HG03108 (cell line): ENCODE data around the gene ARHGAP44.
A peak's percentile ranks its signal among the peaks of the same experiment; 100 is the strongest.

ENCODE experiments used
- ATAC-seq: cut with Tn5 transposase; IDR thresholded peaks from one replicate; pipeline ENCODE4 v1.9.1; 2021; ENCODE audit warnings: moderate library complexity; ENCODE audit not compliant: unreplicated experiment

The ARHGAP44 gene, protein sequence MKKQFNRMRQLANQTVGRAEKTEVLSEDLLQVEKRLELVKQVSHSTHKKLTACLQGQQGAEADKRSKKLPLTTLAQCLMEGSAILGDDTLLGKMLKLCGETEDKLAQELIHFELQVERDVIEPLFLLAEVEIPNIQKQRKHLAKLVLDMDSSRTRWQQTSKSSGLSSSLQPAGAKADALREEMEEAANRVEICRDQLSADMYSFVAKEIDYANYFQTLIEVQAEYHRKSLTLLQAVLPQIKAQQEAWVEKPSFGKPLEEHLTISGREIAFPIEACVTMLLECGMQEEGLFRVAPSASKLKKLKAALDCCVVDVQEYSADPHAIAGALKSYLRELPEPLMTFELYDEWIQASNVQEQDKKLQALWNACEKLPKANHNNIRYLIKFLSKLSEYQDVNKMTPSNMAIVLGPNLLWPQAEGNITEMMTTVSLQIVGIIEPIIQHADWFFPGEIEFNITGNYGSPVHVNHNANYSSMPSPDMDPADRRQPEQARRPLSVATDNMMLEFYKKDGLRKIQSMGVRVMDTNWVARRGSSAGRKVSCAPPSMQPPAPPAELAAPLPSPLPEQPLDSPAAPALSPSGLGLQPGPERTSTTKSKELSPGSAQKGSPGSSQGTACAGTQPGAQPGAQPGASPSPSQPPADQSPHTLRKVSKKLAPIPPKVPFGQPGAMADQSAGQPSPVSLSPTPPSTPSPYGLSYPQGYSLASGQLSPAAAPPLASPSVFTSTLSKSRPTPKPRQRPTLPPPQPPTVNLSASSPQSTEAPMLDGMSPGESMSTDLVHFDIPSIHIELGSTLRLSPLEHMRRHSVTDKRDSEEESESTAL

DNA sequence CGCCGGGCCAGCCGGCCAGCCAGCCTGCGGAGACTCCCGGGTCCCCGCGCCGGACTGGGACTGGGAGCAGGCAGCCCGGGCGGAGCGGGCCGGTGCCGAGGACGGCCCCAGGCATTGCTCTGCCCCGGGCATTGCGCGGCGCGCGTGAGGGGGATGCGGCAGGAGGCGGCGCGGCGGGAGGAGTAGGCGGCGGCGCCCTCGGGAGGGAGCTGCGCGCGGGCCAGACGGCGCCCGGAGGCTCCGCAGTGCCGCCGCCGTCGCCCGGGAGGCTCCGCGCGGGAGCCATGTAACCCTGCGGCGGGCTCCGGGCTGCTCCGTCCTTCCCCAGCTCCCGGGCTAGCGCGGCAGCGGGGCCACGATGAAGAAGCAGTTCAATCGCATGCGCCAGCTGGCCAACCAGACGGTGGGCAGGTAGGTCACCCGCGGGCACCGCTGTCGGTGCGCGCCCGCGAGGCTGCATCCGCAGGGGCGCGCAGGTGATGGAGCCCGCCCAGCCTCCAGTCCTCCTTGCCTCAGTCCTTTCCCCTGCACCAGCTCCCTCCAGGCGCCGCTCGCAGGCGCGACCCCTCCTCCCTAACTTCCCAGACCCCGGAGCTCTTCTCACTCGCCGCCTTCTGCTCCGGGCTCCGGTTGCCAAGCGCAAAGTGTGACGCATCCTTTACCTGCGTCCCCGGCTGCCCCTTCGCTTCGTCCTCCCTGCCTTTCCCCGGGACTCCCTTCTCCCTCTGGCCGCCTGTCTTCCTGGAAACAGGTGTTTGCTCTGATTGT, at the start of gene ARHGAP44:
TSS of gene ARHGAP44 (plus strand) at position 18 of the 768 bp plus-strand sequence. CDS start at position 359, 341 bp downstream.
- ATAC-seq, result peak; percentile 71

DNA sequence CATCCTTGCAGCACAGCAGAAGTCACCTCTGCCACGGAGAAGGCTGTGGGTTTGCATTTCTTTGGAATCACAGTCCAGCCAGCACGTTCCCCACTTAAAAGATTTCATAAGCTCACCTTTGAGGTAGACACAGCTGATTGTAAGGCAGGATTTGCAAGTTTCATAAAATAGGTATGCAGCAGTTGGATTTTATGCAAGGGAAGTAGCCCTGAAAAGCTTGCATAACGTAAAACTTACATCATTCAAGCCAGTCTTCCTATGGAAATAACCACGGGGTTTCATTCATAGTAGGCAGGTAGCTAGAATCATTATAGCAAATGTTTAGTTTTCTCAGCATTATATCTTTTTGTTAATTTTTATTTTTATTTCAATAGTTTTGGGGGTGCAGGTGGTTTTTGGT, 49.8 kb upstream of the ARHGAP44 start:
- ATAC-seq, result no peak

DNA sequence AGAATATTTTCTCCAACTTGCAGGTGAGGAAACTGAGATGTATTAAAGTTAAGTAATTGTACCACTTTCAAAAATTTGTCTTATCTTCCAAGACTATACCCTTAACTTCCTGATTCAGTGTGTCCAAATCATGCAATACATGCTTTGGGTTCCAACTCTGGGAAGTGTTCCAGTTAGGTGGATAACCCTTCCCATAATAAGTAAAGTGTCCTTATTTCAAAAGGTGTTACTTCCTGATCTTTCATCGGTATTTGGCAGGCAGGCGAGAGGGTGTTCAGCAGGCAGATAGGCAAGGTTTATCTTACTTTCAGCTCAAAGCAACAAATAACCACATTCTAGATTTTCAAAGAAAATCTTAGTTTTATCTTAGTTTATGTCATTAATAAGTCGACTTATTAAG, 46.3 kb upstream of the ARHGAP44 start:
- ATAC-seq, result no peak

DNA sequence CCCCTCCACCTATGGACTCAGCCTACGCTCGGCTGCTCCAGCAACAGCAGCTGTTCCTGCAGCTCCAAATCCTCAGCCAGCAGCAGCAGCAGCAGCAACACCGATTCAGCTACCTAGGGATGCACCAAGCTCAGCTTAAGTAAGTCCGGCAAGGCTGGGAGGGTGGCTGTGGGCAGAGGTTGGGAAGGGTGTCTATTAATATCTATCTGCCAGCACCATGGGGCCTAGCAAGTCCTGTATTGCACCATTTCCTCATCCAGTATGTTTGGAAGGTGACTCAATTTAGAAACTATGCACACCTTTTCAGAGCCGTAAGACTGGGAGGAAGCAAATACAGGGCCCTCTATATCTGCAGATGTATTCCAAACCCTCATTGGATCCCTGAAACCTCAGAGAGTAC, 45.0 kb upstream of the ARHGAP44 start:
- no peak for ATAC-seq

DNA sequence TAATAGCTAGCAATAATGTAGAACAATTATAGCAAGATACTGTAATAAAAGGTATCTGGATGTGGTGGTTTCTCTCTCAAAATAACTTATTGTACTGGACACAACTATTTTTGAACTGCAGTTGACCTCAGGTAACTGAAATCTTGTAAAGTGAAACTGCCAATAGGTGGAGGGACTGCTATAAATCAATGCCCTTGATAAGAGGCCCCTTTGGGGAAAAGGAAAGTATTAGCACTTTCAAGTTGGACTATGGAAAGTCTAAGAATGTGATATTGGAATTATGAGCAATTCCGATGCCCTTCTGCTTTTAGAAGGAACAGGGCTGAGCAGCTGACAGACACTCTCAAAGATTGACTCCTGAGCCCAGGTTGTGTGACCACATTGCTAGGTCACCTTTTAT, 44.5 kb upstream of the ARHGAP44 start:
- no peak for ATAC-seq

DNA sequence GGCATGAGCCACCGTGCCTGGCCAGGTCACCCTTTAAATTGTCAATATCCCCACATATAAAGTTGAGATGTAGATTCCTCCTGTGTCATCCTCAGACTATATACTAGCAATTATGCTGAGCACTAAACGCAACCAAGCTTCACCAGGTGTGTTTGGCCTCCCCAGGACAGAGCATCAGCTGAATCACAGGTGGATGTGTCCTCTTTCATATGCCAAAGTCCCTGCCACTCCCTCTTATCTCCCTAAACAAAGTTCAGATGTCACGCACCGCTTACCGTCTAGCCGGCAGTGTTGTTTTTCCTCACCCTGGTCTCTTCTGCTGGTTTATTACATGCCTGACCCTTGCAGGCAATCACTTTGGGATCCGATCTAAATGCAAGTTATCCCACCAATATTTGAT, 43.8 kb upstream of the ARHGAP44 start:
- ATAC-seq, result no peak

DNA sequence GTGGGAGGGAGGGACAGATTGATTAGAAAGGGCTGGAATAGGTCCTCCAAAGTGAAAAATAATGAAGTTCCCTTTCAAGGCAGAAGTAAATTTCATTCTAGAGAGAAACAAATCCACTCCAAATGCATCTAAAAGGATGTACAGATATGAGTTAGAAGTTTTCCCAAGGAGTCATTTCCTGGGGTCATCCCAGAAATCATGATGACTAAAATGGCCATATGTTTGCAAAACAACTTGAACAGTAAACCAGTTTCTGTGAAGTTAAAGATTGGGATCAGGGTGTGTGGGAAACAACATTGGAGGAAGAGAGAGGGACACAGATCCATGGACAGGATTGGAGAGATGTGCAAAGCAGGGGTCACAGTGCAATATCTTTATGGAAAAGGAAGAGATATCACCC, 32.5 kb upstream of the ARHGAP44 start:
- ATAC-seq, result no peak

DNA sequence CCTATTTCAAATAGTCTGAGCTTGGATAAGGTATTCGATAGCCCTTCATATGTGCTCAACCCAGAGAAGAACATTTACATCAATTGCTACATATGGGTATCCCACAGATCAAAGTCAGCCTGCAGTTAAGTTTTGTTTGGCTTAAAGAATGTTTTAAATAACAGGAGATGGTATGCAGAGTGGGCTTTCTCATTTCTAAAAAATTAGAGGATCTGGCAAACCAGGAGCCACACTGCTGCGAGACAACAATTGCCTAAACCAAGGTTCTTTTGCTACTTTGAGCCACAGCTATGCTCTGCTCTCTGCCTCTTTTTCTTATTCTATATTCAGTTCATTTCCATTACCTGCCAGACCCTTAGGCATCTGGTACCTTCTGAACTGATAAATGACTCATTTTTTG, 30.2 kb upstream of the ARHGAP44 start:
- no peak for ATAC-seq

DNA sequence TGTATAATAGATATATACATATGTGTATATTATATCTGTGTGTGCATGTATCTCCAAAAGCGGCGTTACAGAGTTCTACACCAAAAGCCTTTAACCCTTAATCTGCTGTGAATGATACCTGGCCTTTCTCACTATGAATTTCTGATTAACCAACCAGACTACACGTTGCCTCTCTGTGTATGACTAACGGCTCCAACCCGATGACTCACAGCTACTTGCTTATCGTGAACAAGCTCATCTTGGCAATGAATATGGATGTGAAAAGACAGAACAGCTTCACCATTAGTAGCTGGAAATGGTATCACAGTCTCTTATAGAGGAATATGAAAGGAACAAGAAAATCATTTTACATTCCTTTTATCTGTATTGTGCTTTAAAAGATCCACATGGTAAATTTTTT, 23.8 kb upstream of the ARHGAP44 start:
- ATAC-seq, result no peak

DNA sequence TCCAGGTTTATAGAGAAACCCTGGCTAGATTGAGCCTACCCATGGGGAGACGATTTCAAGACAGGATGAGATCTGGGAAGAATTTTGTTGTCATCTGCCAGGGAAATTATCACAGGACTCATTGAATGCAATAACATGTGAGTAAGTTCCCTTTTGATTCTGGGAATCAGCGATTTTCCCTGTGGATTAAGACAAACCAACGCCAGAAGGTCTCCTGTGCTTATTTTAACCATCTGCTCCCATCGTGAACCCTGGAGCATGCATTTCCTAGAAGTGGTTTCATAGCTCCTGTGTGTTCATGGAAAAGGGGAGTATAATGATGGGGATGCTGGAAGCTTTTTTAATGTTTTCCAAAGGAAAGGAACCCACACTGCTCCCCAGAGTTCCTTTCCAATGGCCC, 21.0 kb upstream of the ARHGAP44 start:
- ATAC-seq, result no peak

DNA sequence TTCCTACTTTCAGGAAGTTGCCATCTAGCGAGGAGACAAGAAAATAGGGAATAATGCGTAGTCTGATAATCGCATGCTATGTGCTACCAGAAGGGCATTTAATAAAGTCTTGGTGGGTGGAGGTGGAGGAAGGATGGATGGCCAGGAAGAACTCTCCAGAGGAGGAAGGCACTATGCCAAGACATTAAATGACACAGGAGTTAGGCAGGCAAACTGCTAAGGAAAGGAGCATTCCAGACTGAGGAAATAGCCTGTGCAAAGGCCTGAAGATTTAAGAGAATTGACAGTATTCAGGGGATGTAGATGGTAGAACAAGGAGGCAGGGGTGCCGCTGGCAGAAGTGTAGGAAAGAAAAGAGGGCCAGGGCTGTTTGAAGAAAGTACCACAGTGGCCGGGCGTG, 19.3 kb upstream of the ARHGAP44 start:
- ATAC-seq, result no peak

DNA sequence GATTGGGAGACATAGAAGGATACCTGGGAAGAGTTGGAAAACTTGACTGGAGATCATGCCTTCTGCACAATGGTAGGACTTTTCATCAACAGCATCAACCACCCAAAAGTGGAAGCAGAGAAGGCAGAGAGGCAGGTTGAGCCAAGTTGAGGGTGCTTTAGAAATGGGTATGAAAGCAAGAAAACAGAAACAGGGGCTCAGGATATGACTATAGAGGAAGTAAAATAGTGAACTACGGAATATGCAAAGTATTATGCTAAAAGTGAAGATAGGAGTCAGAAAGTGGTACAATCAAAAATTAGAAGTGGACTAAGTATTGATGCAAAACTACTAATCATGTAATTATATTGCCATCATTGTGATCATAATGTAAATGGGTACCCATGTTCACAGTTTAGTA, 16.1 kb upstream of the ARHGAP44 start:
- no peak for ATAC-seq

DNA sequence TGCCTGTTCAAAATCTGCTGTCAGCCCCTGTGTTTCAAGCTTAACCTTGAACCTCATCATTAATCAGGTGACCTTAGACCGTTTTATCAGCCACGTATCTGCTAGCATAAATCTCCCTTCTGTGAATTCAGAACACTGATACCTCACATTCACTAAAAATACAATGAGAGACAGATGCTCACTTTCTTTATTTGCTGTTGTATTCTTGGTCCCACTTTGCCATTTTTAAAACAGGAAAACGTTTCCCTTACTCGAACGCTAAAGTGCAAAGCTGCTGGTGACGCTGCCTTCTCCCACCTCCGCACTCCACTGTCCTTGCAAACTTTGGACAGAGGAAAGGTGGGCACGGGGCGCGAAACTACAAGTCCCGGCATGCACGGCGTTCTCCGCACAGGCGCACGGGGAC, 220 bp upstream of the ARHGAP44 start:
- peak; percentile 86 for ATAC-seq

DNA sequence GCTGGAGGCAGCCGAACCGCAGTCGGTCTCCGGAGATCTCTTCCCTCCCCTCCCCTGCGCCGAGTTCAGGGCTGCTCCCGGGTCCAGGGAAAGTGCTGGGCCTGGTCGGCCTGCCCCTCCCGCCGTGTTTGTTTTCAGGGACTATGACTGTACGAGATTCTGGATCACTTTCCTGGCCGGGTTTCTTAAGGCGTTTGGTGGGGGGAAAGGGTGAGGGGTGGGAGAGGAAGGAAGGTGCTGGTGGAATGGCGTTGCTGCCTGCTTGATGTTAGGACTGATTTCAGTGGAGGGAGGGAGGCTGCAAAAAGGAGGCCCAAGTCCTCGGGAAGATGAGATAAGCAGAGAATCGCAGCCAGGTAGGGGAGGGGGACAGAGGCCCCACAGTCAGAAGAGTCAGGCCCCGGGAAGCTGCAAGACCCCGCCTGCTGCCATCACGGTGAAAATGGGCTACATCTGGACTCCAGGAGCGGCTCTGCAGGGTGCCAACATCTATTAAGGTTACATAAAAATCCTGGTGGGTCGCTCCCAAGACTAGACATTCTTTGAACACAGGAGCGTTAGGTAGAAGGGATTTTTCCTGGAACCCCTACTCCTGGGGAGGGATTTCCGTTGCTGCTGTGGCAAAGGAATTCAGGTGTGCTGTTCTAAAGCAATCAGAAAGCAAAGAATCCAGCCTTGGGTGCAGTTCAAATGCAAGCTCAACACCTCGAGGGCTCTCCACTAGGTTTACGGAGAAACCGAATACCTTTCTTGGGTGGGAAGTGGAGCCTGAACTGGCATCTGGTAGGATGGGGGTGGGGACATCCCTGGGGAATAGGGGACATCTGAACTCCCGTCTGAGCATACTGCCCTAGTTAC, 1.2 kb downstream of the ARHGAP44 start:
- ATAC-seq, result no peak

DNA sequence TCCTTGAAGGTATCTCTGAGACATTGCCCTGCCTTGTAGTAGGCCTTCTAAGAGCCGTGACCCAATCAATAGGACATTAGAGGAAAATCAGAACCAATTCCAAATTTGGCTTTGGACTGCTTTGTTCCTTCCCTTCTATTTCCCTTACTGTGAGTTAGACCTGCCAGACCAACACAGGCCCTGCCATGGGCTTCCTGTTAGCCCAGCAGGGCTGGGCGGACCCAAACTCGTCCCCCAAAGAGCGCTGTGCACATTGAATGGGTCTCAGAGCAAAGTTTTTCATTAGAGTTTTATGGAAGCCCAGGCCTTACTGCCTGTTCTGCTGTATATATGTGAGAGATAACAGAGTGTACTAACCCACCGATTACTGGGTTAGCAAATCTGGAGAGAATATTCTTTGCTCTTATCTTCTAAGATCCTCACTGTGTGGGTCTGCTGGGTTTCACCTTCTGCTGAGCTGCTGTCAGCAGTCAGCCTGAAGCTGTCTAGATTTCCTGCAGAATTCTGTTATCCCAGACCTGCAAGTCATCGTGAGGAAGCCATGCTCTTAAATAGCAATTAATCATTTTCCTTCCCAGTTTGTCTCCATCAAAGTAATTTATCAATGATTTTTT, 5.7 kb downstream of the ARHGAP44 start:
- no peak for ATAC-seq

DNA sequence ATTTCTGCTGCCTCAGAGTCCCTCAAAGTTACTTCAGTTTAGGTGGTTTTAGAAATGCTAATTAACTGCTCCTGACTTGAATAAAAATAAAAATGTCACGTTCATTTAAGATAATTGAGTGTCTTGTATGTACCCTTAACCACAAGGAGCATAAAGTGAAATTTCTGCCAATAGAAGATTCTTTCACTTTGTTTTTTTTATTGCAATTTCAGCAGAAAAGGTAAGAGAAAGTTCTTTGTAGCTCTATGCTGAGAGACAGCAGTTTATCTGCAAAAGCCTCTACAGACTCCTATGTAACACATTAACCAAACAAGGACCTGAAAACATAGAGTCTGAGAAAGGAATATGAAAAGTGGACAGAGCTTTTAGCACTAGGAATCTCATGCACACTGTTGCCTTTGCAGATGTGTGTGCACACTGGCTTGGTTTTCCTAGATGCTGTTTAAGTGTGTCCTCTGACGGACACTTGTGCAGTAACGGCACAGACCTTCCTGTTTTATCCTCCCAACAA, 11.6 kb downstream of the ARHGAP44 start:
- no peak for ATAC-seq

DNA sequence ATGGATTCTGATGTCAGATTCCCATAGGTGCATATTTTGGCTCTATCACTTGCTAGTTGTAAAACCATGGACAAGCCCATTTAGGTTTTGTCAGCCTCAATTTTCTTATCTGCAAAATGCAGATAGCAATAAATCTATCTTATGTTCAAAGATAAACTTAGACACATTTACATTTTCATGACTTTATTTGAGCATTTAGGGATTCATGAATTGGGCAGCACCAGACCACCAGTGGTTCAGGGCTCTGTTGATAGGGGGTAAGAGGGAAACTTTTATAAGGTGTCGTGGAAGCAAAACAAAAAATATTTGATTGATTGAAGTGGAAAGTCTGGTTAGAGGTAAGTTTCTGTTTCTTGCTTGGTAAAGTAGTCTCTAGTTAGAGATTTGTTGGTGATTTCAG, 17.3 kb downstream of the ARHGAP44 start:
- ATAC-seq, result no peak

DNA sequence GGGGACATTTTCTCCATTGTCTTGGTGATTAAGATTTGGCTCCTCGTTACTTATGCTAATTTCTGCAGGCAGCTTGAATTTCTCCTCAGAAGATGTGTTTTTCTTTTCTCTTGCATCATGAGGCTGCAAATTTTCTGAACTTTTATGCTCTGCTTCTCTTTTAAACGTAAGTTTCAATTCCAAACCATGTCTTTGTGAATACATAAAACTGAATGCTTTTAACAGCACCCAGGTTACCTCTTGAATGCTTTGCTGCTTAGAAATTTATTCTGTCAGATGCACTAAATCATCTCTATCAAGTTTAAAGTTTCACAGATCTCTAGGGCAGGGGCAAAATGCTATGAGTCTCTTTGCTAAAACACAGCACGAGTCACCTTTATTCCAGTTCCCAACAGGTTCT, 19.4 kb downstream of the ARHGAP44 start:
- no peak for ATAC-seq

DNA sequence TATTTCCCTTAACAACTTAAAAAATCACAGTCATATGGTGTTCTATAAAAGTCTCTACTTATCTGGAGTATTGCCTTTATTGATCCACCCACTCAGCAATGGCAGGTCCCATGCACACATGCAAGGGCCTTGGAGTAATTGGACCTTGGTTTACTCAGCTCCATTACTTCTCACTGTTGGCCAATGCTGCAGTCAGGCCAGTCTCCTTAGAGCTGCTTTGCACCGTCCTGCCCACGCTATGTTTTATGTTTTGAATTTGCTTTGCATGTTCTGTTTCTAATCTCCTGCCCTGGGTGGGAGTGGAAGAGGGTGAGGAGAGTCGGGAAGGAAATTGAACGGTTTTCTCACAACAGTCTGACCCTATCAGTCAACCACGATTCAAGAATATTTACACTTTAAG, 23.6 kb downstream of the ARHGAP44 start:
- ATAC-seq, result no peak

DNA sequence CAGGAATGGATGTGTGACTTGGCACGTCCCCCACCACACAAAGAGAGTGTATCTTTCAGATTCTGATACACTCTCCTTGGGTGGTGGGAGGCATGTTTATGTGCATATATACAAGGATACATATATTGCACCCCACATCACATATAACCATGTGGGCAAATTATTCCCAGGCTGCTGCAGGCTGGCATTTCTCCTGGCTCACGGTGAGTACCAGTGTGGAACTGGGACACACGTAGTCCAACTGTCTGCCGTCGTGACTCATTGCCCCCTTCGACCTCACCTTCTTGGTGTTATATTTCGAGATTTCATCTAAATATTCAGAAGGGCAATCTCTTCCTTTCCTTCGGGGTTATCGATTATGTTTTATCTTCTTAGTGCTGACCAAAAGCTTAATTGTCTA, 24.4 kb downstream of the ARHGAP44 start:
- ATAC-seq, result no peak
